ENCODE data around the gene KTN1.

The KTN1 gene

GRCh38 chr14:55720796-55721195, 140.8 kb downstream of the KTN1 start:
- no peaks in the 10 kb centered on the region for H3K9me2 ChIP-seq (replicated peaks; ENCODE audit: low read depth, low read length)
- no peaks in the 10 kb centered on the region for H3K36me3 ChIP-seq (ENCODE audit: insufficient read depth, low read length)
- H3K4me1 ChIP-seq (ENCODE audit: insufficient read depth, low read length, poor library complexity, severe bottlenecking) = no peaks in the 10 kb centered on the region
- TF ChIP-seq CTCF (conservative IDR thresholded peaks at IDR 0.05; ENCODE audit: low read length) = no peak
- no peak for TF ChIP-seq EZH2phosphoT487 (IDR thresholded peaks at IDR 0.05; ENCODE audit: borderline replicate concordance)
- no peaks in the 10 kb centered on the region for H3F3A ChIP-seq (ENCODE audit: low read depth)
- no peaks in the 10 kb centered on the region for H3K79me2 ChIP-seq (ENCODE audit: insufficient read depth, low read length)
- no peaks in the 10 kb centered on the region for H3K27me3 ChIP-seq (ENCODE audit: insufficient read depth, low read length, poor library complexity, severe bottlenecking)
- H4K20me1 ChIP-seq (ENCODE audit: insufficient read depth, low read length, poor library complexity, severe bottlenecking) = no peaks in the 10 kb centered on the region
- H2AFZ ChIP-seq (ENCODE audit: low read length) = no peak overlapping the region
- no peak overlapping the region for H3K9ac ChIP-seq (ENCODE audit: low read depth, low read length, poor library complexity, severe bottlenecking)
- no peak overlapping the region for H3K4me2 ChIP-seq (ENCODE audit: low read depth, low read length, poor library complexity, severe bottlenecking)
- no peak overlapping the region for H3K4me3 ChIP-seq (ENCODE audit: low read length, poor library complexity, severe bottlenecking)
- H3K9me3 ChIP-seq (ENCODE audit: insufficient read depth, low read depth, low read length) = no peaks in the 10 kb centered on the region

- Histone ChIP-seq H3K9ac (ENCODE audit: low read depth, low read length, poor library complexity, severe bottlenecking) (no peak overlapping the region), H3K4me2 (ENCODE audit: low read depth, low read length, poor library complexity, severe bottlenecking) (no peak overlapping the region), H3K4me3 (ENCODE audit: low read length, poor library complexity, severe bottlenecking) (no peak overlapping the region), H4K20me1 (ENCODE audit: insufficient read depth, low read length, poor library complexity, severe bottlenecking) (no peaks in the 10 kb centered on the region), H3K9me3 (ENCODE audit: insufficient read depth, low read depth, low read length) (no peaks in the 10 kb centered on the region), H3K9me2 (replicated peaks; ENCODE audit: low read depth, low read length) (no peaks in the 10 kb centered on the region), H3K36me3 (ENCODE audit: insufficient read depth, low read length) (no peaks in the 10 kb centered on the region), H2AFZ (ENCODE audit: low read length) (no peak overlapping the region), H3K27me3 (ENCODE audit: insufficient read depth, low read length, poor library complexity, severe bottlenecking) (no peaks in the 10 kb centered on the region), H3K4me1 (ENCODE audit: insufficient read depth, low read length, poor library complexity, severe bottlenecking) (no peaks in the 10 kb centered on the region), H3K79me2 (ENCODE audit: insufficient read depth, low read length) (no peaks in the 10 kb centered on the region), H3F3A (ENCODE audit: low read depth) (no peaks in the 10 kb centered on the region)
- TF ChIP-seq EZH2phosphoT487 (IDR thresholded peaks at IDR 0.05; ENCODE audit: borderline replicate concordance) (no peak), CTCF (conservative IDR thresholded peaks at IDR 0.05; ENCODE audit: low read length) (no peak; the same call in 1 of the 2 replicates)
These were observed 141.3 kb downstream of the KTN1 start for GRCh38 chr14:55721353-55721752.

GRCh38 chr14:55722054-55722453, 142.0 kb downstream of the KTN1 start:
- H3K36me3 ChIP-seq (ENCODE audit: insufficient read depth, low read length) = no peaks in the 10 kb centered on the region
- no peaks in the 10 kb centered on the region for H3F3A ChIP-seq (ENCODE audit: low read depth)
- H3K4me3 ChIP-seq (ENCODE audit: low read length, poor library complexity, severe bottlenecking) = no peak overlapping the region
- no peaks in the 10 kb centered on the region for H3K9me3 ChIP-seq (ENCODE audit: insufficient read depth, low read depth, low read length)
- no peaks in the 10 kb centered on the region for H3K9me2 ChIP-seq (replicated peaks; ENCODE audit: low read depth, low read length)
- no peak overlapping the region for H2AFZ ChIP-seq (ENCODE audit: low read length)
- no peak overlapping the region for H3K4me2 ChIP-seq (ENCODE audit: low read depth, low read length, poor library complexity, severe bottlenecking)
- H3K4me1 ChIP-seq (ENCODE audit: insufficient read depth, low read length, poor library complexity, severe bottlenecking) = no peaks in the 10 kb centered on the region
- H3K9ac ChIP-seq (ENCODE audit: low read depth, low read length, poor library complexity, severe bottlenecking) = no peak overlapping the region
- no peaks in the 10 kb centered on the region for H3K27me3 ChIP-seq (ENCODE audit: insufficient read depth, low read length, poor library complexity, severe bottlenecking)
- TF ChIP-seq EZH2phosphoT487 (IDR thresholded peaks at IDR 0.05; ENCODE audit: borderline replicate concordance) (no peak), CTCF (conservative IDR thresholded peaks at IDR 0.05; ENCODE audit: low read length) (no peak)
- no peaks in the 10 kb centered on the region for H3K79me2 ChIP-seq (ENCODE audit: insufficient read depth, low read length)
- H4K20me1 ChIP-seq (ENCODE audit: insufficient read depth, low read length, poor library complexity, severe bottlenecking) = no peaks in the 10 kb centered on the region

Data from Loucy (cell line).